ENCODE measurements around the gene MIPEP. TPM values are rescaled to one million over a fixed set of nuclear protein-coding genes. Genes with fewer than 3 reads are reported as not detected.

Gene MIPEP
- polyA plus RNA-seq, 6 donors from 2014 or later = 5.1 to 27.3 (median 22.4) TPM

DNA sequence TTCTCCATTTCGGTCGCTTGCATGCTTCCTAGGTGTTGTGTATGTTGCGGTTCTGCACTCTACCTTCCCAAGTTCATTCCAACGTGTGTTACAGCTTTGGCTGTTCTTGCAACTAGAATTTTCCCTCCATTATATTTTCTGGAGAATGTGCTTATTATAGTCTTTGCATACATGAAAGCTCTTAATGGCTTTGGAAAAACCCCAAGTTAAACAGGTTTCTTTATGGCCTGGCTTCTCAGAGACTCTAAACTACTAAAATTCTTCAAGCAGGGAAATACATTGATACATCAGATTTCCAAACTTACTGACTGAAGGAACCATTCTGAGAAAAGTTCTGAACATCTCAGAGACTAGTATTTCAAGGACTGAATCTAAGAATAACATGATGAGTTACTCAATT lies 11.9 kb downstream of the MIPEP start:
- H3K4me1 Mint-ChIP-seq = peaks cover 0 to 3% (median 0%) of the 10 kb centered on the region in 3 donors
- H3K9me3 Mint-ChIP-seq = no peaks in the 10 kb centered on the region
- H3K27ac Mint-ChIP-seq = no peak overlapping the region
- DNase-seq (no peak), ATAC-seq (ENCODE audit: low read depth in 2 of 2) (no peak)
- H3K4me3 Mint-ChIP-seq = no peak overlapping the region
- no peaks in the 10 kb centered on the region for H3K27me3 Mint-ChIP-seq
- H3K36me3 Mint-ChIP-seq = peaks cover 11 to 16% of the 10 kb centered on the region in 2 donors

GRCh38 chr13:23876265-23876664 lies 12.9 kb downstream of the MIPEP start:
- H3K27me3 Mint-ChIP-seq = no peaks in the 10 kb centered on the region
- H3K9me3 Mint-ChIP-seq = no peaks in the 10 kb centered on the region
- H3K4me3 Mint-ChIP-seq = no peak overlapping the region
- peak overlapping the region in 1 of 6 donors; percentile 21 for H3K27ac Mint-ChIP-seq
- no peak for DNase-seq
- peaks cover 1 to 4% (median 3%) of the 10 kb centered on the region in 3 donors for H3K4me1 Mint-ChIP-seq
- no peak for ATAC-seq (ENCODE audit: low read depth in 2 of 2)
- H3K36me3 Mint-ChIP-seq = peaks cover 6 to 11% of the 10 kb centered on the region in 2 donors

GRCh38 chr13:23871616-23872220 lies 17.5 kb downstream of the MIPEP start:
- Mint-ChIP-seq H3K27ac (no peak overlapping the region), H3K36me3 (peaks cover 0 to 4% of the 10 kb centered on the region in 2 donors), H3K4me3 (no peak overlapping the region), H3K9me3 (no peaks in the 10 kb centered on the region), H3K27me3 (no peaks in the 10 kb centered on the region), H3K4me1 (peaks cover 6 to 13% (median 9%) of the 10 kb centered on the region in 3 donors)
- ATAC-seq (ENCODE audit: low read depth in 2 of 2) (no peak), DNase-seq (peak; percentile 20)

GRCh38 chr13:23870356-23871140 lies 18.7 kb downstream of the MIPEP start:
- Mint-ChIP-seq H3K27ac (peak overlapping the region in 1 of 6 donors; percentile 43), H3K27me3 (no peaks in the 10 kb centered on the region), H3K36me3 (peaks cover 0 to 4% of the 10 kb centered on the region in 2 donors), H3K9me3 (no peaks in the 10 kb centered on the region), H3K4me1 (peaks cover 6 to 13% (median 9%) of the 10 kb centered on the region in 3 donors), H3K4me3 (peak overlapping the region in 1 of 8 donors; percentile 39)
- DNase-seq = peak; percentile 31
- peak; percentile 95 to 97 for ATAC-seq (ENCODE audit: low read depth in 2 of 2)

DNA sequence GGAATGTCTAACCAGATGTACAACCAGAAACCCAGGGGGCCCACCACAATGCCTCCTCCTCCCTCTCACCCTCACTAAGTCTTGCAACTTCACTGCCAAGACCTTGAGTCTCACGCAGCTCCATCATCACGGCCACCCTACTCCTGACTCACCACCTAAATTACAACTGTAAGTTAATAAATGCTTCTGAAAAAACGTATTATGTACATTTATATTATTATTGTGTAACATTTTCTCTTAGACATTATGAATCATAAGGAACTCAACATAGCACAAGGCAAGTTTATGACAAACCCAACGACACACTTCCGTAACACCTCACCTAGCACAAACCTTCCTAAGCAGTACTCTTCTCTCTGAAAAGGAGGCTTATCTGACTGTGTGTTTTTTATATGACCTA lies 20.7 kb downstream of the MIPEP start:
- Mint-ChIP-seq H3K4me3 (no peak overlapping the region), H3K27me3 (no peaks in the 10 kb centered on the region), H3K27ac (no peak overlapping the region), H3K4me1 (peaks cover 6 to 13% (median 9%) of the 10 kb centered on the region in 3 donors), H3K9me3 (no peaks in the 10 kb centered on the region), H3K36me3 (peaks cover 0 to 4% of the 10 kb centered on the region in 2 donors)
- no peak for ATAC-seq (ENCODE audit: low read depth in 2 of 2)
- DNase-seq = no peak

- Mint-ChIP-seq H3K27me3 (no peaks in the 10 kb centered on the region), H3K4me1 (peaks cover 6 to 13% (median 9%) of the 10 kb centered on the region in 3 donors), H3K27ac (no peak overlapping the region), H3K4me3 (no peak overlapping the region), H3K36me3 (peaks cover 0 to 4% of the 10 kb centered on the region in 2 donors), H3K9me3 (no peaks in the 10 kb centered on the region)
- DNase-seq (no peak), ATAC-seq (ENCODE audit: low read depth in 2 of 2) (no peak)
Observed at GRCh38 chr13:23867027-23867491, 22.1 kb downstream of the MIPEP start.

DNA sequence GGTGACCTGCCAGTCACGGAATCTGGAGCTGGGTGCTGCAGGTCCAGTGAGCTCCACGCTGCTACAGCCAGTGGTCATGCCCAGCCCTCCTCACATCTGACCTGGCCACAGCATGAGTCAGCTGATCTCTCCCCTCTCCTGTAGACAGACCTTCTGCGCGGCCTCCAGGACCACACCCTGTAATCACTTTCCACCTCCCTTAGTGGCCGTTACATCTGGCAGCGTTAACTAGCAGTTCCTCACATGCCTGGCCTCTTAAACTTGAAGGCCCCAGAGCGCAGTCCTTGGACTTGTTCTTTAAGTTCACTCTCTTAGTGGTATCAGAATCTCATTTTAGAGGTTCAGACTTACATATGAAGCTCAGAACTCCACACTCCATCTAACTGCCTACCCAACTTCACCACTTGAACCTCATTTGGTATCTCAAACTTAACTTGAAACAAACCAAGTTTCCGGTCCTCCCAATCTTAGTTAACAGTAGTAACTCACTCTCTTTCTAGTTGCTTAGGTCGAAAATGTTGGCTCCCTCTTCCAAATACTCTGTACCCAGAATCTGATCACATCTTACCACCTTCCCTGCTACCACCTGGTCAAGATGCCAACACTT lies 22.7 kb downstream of the MIPEP start:
- no peak for ATAC-seq (ENCODE audit: low read depth in 2 of 2)

DNA sequence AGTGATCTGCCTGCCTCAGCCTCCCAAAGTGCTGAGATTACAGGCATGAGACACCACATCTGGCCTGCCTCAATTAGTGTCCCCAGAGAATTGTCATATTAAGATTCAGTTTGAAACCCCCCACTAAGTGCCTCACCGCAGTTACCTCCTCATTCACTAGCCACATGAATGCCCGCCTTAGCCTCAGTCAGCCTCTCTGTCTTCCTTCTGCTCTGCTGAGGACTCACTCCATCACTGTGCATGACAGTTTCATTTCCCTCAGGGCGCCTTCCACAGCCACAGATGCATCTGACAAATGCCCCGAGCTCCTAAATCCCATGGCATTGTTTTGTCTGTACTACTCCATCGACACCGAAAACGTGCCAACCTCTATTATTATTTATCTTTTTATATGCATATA lies 23.3 kb downstream of the MIPEP start:
- DNase-seq = peak; percentile 12
- peak overlapping the region in 1 of 6 donors; percentile 9 for H3K27ac Mint-ChIP-seq
- H3K4me3 Mint-ChIP-seq = peak overlapping the region in 1 of 8 donors; percentile 20
- peaks cover 2 to 12% of the 10 kb centered on the region in 2 donors for H3K36me3 Mint-ChIP-seq
- ATAC-seq (ENCODE audit: low read depth in 2 of 2) = peak; percentile 45 to 50
- no peaks in the 10 kb centered on the region for H3K9me3 Mint-ChIP-seq
- no peaks in the 10 kb centered on the region for H3K27me3 Mint-ChIP-seq
- peaks cover 3 to 7% (median 4%) of the 10 kb centered on the region in 3 donors for H3K4me1 Mint-ChIP-seq

More for the DNA sequence above, 22.7 kb downstream of the MIPEP start:
- no peak overlapping the region for H3K27ac Mint-ChIP-seq
- DNase-seq = no peak
- no peaks in the 10 kb centered on the region for H3K9me3 Mint-ChIP-seq
- no peak overlapping the region for H3K4me3 Mint-ChIP-seq
- peaks cover 0 to 8% of the 10 kb centered on the region in 2 donors for H3K36me3 Mint-ChIP-seq
- no peaks in the 10 kb centered on the region for H3K27me3 Mint-ChIP-seq
- H3K4me1 Mint-ChIP-seq = peaks cover 6 to 12% (median 9%) of the 10 kb centered on the region in 3 donors

DNA sequence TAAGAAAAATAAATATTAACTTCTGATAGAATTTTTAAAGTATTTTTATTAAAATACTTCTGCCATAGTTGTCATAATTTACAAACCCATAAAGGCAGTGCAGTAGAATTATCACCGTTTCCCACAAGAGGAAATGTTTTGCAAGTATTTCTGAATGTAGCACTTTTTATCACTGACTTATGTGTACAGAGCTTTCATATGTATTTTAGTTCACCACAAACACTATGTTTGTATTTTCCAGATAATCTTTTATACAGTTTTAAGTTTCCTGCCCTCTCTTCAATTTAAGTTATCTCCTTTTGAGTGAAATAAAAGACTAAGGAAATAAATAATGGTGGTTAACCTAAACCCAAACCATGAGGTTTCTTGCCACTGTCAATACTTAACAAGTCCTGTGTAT lies 24.2 kb downstream of the MIPEP start:
- no peak overlapping the region for H3K4me3 Mint-ChIP-seq
- H3K27ac Mint-ChIP-seq = no peak overlapping the region
- H3K27me3 Mint-ChIP-seq = peaks cover 0 to 3% (median 0%) of the 10 kb centered on the region in 3 donors
- H3K36me3 Mint-ChIP-seq = peaks cover 11 to 17% of the 10 kb centered on the region in 2 donors
- no peaks in the 10 kb centered on the region for H3K4me1 Mint-ChIP-seq
- no peaks in the 10 kb centered on the region for H3K9me3 Mint-ChIP-seq
- DNase-seq = no peak
- no peak for ATAC-seq (ENCODE audit: low read depth in 2 of 2)

DNA sequence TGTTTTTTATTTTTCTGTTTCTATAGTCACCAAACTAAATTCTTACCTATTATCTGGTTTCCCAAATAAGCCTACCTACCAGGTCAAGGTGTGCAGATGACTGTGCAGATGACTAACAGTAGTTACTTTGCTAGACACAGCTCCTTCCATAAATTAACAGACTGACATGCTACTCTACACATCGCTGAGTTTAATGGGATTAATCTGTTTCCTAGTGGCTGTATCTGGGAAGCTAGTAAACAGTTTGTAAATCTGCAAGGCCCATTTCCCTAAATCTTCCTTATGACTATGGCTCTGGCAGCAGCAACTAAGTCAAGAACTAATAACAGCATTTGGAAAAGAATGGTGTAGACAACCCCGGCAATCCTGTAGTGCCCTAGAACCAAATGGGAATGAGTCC lies 27.9 kb downstream of the MIPEP start:
- ATAC-seq (ENCODE audit: low read depth in 2 of 2) (no peak), DNase-seq (no peak)
- Mint-ChIP-seq H3K36me3 (peaks cover 15 to 18% of the 10 kb centered on the region in 2 donors), H3K27ac (no peak overlapping the region), H3K4me3 (no peak overlapping the region), H3K9me3 (peaks cover 0 to under 1% (median 0%) of the 10 kb centered on the region in 7 donors), H3K4me1 (peaks cover under 1 to 10% (median 2%) of the 10 kb centered on the region in 3 donors), H3K27me3 (peaks cover 0 to 5% (median 0%) of the 10 kb centered on the region in 3 donors)

GRCh38 chr13:23859904-23860303 lies 29.3 kb downstream of the MIPEP start:
- ATAC-seq (ENCODE audit: low read depth in 2 of 2) (no peak), DNase-seq (no peak)
- Mint-ChIP-seq H3K9me3 (peaks cover 0 to 3% (median 0%) of the 10 kb centered on the region in 7 donors), H3K4me1 (peaks cover 5 to 21% (median 7%) of the 10 kb centered on the region in 3 donors), H3K36me3 (peaks cover 20 to 24% of the 10 kb centered on the region in 2 donors), H3K4me3 (no peak overlapping the region), H3K27ac (peak overlapping the region in 2 of 6 donors; percentile 4 to 8), H3K27me3 (peaks cover 0 to 5% (median 0%) of the 10 kb centered on the region in 3 donors)

GRCh38 chr13:23859455-23859854 lies 29.7 kb downstream of the MIPEP start:
- no peak for DNase-seq
- peaks cover 5 to 21% (median 7%) of the 10 kb centered on the region in 3 donors for H3K4me1 Mint-ChIP-seq
- peaks cover 0 to 5% (median 0%) of the 10 kb centered on the region in 3 donors for H3K27me3 Mint-ChIP-seq
- H3K27ac Mint-ChIP-seq = no peak overlapping the region
- H3K36me3 Mint-ChIP-seq = peaks cover 20 to 24% of the 10 kb centered on the region in 2 donors
- no peak overlapping the region for H3K4me3 Mint-ChIP-seq
- ATAC-seq (ENCODE audit: low read depth in 2 of 2) = no peak
- H3K9me3 Mint-ChIP-seq = peaks cover 0 to 3% (median 0%) of the 10 kb centered on the region in 7 donors

- H3K9me3 Mint-ChIP-seq = peaks cover 0 to 3% (median 0%) of the 10 kb centered on the region in 7 donors
- peaks cover 7 to 21% (median 9%) of the 10 kb centered on the region in 3 donors for H3K4me1 Mint-ChIP-seq
- H3K27ac Mint-ChIP-seq = no peak overlapping the region
- H3K4me3 Mint-ChIP-seq = no peak overlapping the region
- peaks cover 24 to 28% of the 10 kb centered on the region in 2 donors for H3K36me3 Mint-ChIP-seq
- no peak for DNase-seq
- no peak for ATAC-seq (ENCODE audit: low read depth in 2 of 2)
- H3K27me3 Mint-ChIP-seq = peaks cover 0 to 5% (median 0%) of the 10 kb centered on the region in 3 donors
Observed at GRCh38 chr13:23858546-23858945, 30.7 kb downstream of the MIPEP start.
